ENCODE measurements around the gene IRF2. TPM values are rescaled to one million over a fixed set of nuclear protein-coding genes. Genes with fewer than 3 reads are reported as not detected.

Gene IRF2
- total RNA-seq, 1 donor from 2014 or later: 53.3 TPM

DNA sequence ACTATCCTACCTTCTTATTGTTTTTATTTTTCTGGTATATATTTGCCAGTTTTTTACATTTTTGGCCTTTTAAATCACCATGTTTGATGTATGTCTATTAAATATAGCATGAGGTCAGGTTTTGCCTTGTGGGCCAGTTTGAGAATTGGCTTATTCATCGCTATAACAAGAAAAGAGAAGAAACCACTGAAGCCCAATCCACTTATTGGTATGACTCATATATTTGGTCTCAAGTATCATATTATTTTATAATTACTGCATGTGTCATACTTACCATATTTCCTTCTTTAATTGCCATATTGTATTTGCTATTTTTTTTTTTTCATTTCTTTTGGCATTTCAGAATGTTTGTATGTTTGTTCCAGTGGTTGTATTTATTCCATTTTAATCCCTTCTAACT lies 99.3 kb downstream of the IRF2 start:
- no peaks in the 10 kb centered on the region for H3K27me3 ChIP-seq (ENCODE audit: low read depth)
- H3K4me3 ChIP-seq: no peak overlapping the region
- H3K4me1 ChIP-seq: no peaks in the 10 kb centered on the region
- DNase-seq: no peak
- H3K9me3 ChIP-seq: no peaks in the 10 kb centered on the region
- TF ChIP-seq, protein P1, sequence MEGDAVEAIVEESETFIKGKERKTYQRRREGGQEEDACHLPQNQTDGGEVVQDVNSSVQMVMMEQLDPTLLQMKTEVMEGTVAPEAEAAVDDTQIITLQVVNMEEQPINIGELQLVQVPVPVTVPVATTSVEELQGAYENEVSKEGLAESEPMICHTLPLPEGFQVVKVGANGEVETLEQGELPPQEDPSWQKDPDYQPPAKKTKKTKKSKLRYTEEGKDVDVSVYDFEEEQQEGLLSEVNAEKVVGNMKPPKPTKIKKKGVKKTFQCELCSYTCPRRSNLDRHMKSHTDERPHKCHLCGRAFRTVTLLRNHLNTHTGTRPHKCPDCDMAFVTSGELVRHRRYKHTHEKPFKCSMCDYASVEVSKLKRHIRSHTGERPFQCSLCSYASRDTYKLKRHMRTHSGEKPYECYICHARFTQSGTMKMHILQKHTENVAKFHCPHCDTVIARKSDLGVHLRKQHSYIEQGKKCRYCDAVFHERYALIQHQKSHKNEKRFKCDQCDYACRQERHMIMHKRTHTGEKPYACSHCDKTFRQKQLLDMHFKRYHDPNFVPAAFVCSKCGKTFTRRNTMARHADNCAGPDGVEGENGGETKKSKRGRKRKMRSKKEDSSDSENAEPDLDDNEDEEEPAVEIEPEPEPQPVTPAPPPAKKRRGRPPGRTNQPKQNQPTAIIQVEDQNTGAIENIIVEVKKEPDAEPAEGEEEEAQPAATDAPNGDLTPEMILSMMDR (IDR thresholded peaks at IDR 0.05): no peak
- no peaks in the 10 kb centered on the region for H3K36me3 ChIP-seq
- intact Hi-C loops (cut with DNase I): no loop called here
- H3K27ac ChIP-seq: no peak overlapping the region
- ATAC-seq: no peak

DNA sequence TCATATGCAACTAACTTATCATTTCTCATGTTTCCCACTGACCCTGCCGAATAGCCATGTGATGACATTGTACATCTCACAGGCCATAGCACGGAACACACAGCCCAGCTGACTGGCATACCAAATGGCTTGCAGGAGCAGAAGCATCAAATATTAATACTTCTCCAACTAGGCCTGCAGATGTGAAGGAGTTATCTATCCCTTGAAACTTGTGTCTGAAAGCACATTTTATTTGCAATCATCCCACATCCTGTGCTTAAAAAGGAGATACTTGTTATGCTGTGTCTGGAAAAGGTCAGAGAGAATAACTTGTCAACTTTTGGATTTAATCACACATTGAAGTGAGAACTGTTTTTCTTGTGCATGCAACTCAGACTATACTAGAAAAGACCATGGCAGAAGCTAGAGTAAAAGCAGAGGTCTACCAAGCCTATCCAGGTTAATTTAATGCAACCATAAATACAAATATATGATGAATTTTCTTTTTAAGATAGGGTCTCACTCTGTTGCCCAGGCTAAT lies 100.4 kb downstream of the IRF2 start:
- intact Hi-C loops (cut with DNase I): no loop called here

DNA sequence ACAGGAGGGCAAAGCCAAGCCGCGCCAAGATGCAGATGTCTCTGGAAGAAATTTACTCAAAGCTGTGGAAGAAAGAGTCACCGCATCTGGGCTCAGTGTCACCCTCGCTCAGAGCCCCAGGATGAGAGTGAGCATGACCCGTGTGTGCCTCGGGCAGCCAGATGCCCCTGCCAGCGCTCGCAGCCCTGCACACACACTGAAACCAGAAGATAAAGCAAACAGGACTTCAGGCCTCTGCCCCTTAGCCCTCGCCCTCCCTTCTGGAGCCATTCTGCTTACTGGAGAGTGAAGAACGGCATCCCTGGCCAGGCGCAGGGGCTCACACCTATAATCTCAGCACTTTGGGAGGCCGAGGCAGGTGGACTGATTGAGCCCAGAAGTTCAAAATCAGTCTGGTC lies 103.0 kb downstream of the IRF2 start:
- H3K4me1 ChIP-seq: no peaks in the 10 kb centered on the region
- ATAC-seq: no peak
- H3K9me3 ChIP-seq: no peaks in the 10 kb centered on the region
- no peak for DNase-seq
- H3K27ac ChIP-seq: no peak overlapping the region
- intact Hi-C loops (cut with DNase I): no loop called here
- H3K4me3 ChIP-seq: no peak overlapping the region
- H3K36me3 ChIP-seq: no peaks in the 10 kb centered on the region
- H3K27me3 ChIP-seq (ENCODE audit: low read depth): no peaks in the 10 kb centered on the region
- TF ChIP-seq, protein P1 (IDR thresholded peaks at IDR 0.05): no peak

More for the DNA sequence above, 100.4 kb downstream of the IRF2 start:
- Histone ChIP-seq H3K4me1 (no peaks in the 10 kb centered on the region), H3K9me3 (no peaks in the 10 kb centered on the region), H3K27me3 (ENCODE audit: low read depth) (no peaks in the 10 kb centered on the region), H3K36me3 (no peaks in the 10 kb centered on the region), H3K27ac (no peak overlapping the region), H3K4me3 (no peak overlapping the region)
- ATAC-seq (no peak), DNase-seq (no peak)
- TF ChIP-seq, protein P1 (IDR thresholded peaks at IDR 0.05): no peak

DNA sequence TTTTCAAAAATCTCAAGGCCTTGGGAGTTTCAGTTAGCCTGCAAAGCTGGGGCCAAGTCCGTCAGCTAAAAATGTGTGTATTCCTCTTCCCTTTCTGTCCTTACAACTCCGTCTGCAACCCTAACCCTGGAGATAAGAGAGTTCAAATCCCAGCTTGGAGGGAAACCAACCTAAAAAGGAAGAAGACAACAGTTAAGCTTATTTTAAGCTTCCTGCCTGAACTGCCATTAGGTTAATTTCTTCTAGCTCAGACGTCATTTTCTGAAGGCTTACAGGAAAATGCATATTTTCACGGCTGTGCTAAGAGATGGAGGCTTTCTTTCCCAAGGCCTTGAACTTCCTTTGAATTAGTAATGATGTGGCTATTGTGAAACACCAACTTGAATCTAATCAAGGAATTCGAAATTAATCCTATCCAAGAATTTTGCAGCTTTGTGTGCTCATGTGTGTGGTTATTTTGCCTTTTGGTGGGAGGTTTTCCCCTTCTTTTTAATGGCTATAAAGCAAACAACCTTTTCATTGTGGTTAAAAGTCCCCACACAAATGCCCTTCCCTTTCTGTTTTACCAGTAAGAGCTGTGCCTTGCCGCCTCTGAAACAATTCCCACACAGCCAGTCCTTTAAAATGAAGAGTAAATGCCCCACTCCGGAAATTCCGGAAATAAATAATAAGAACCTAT lies 103.5 kb downstream of the IRF2 start:
- Histone ChIP-seq H3K9me3 (no peaks in the 10 kb centered on the region), H3K4me3 (no peak overlapping the region), H3K27me3 (ENCODE audit: low read depth) (no peaks in the 10 kb centered on the region), H3K27ac (no peak overlapping the region), H3K36me3 (no peaks in the 10 kb centered on the region), H3K4me1 (no peaks in the 10 kb centered on the region)
- DNase-seq (no peak), ATAC-seq (no peak)
- TF ChIP-seq, protein P1 (IDR thresholded peaks at IDR 0.05): no peak
- intact Hi-C loops (cut with DNase I): no loop called here

DNA sequence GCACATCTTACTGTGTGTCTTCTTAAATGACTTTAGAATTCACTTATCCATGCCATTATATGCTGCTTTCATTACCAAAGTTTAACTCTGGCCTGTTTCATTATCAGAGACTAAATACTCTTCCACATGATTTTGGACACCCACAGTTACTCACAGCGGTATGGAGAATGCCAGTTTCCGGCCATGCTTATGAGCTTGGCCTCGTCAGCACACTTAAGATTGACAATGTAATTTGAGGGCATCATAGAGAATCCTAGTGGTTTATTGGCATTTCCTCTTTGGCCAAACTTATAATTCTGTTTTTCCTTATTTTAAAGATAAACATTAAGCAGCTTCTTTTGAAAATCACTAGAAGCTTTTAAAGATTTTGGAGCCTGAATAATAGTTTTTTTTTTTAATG lies 104.5 kb downstream of the IRF2 start:
- TF ChIP-seq, protein P1 (IDR thresholded peaks at IDR 0.05): no peak
- intact Hi-C loops (cut with DNase I): no loop called here
- DNase-seq (no peak), ATAC-seq (no peak)
- Histone ChIP-seq H3K9me3 (no peaks in the 10 kb centered on the region), H3K36me3 (no peaks in the 10 kb centered on the region), H3K4me1 (no peaks in the 10 kb centered on the region), H3K27me3 (ENCODE audit: low read depth) (no peaks in the 10 kb centered on the region), H3K4me3 (no peak overlapping the region), H3K27ac (no peak overlapping the region)
